Activated naive CD8-positive, alpha-beta T cell treated with anti-CD3 and anti-CD28 coated beads, Interleukin-2, amount 50 U/mL, for 16 hours (primary cell): Measurements from ENCODE around the gene CDK11A.
"Not testable (repeated sequence)": the region's sequence is repeated elsewhere in the genome, so short reads cannot be mapped to it uniquely, and the experiment has no call there.

Experiments
- DNase-seq: peaks from one replicate; pipeline ENCODE4 v3.0.0-alpha.2; 2020; ENCODE audit warnings: low read depth, low spot score

The CDK11A gene

GRCh38 chr1:1684031-1684681, 40.0 kb downstream of the CDK11A start:
- DNase-seq = no peak

- no peak for DNase-seq
Measured at GRCh38 chr1:1683104-1683905, 40.9 kb downstream of the CDK11A start.

- DNase-seq = no peak
Measured at GRCh38 chr1:1680912-1681273, 43.3 kb downstream of the CDK11A start.

GRCh38 chr1:1680031-1680911, 43.9 kb downstream of the CDK11A start:
- no peak for DNase-seq

- no peak for DNase-seq
Measured at GRCh38 chr1:1678581-1679380, 45.4 kb downstream of the CDK11A start.

GRCh38 chr1:1677718-1678580, 46.2 kb downstream of the CDK11A start:
- no peak for DNase-seq

- not testable (repeated sequence) for DNase-seq
Measured at GRCh38 chr1:1676087-1676486, 48.1 kb downstream of the CDK11A start.

GRCh38 chr1:1675218-1675617, 48.9 kb downstream of the CDK11A start:
- DNase-seq = not testable (repeated sequence)

- DNase-seq = not testable (repeated sequence)
Measured at GRCh38 chr1:1674806-1675205, 49.4 kb downstream of the CDK11A start.

- DNase-seq = no peak
Measured at GRCh38 chr1:1672181-1672965, 51.8 kb downstream of the CDK11A start.

GRCh38 chr1:1671365-1672119, 52.6 kb downstream of the CDK11A start:
- no peak for DNase-seq

- DNase-seq = no peak
Measured at GRCh38 chr1:1670866-1671265, 53.3 kb downstream of the CDK11A start.

GRCh38 chr1:1669468-1670440, 54.4 kb downstream of the CDK11A start:
- DNase-seq = no peak

GRCh38 chr1:1666526-1666925, 57.6 kb downstream of the CDK11A start:
- no peak for DNase-seq

GRCh38 chr1:1665815-1666251, 58.3 kb downstream of the CDK11A start:
- no peak for DNase-seq

GRCh38 chr1:1664941-1665814, 59.0 kb downstream of the CDK11A start:
- DNase-seq = no peak

- not testable (repeated sequence) for DNase-seq
Measured at GRCh38 chr1:1664318-1664717, 59.8 kb downstream of the CDK11A start.
